CD4-positive, alpha-beta T cell treated with Interferon gamma for 1 hour (primary cell): ENCODE data around the gene PAPPA2.
"Not testable (repeated sequence)": the region's sequence is repeated elsewhere in the genome, so short reads cannot be mapped to it uniquely, and the experiment has no call there.

Experiments
- DNase-seq: peaks from one replicate; pipeline ENCODE4 v3.0.0-alpha.2; 2020

The PAPPA2 gene

GRCh38 chr1:176462674-176463378 is at the start of gene PAPPA2:
TSS of gene PAPPA2 (plus strand) at chr1:176463175. CDS start at chr1:176556323, 93,148 bp downstream.
- no peak for DNase-seq

- DNase-seq: no peak
Measured at GRCh38 chr1:176416777-176417176, 46.2 kb upstream of the PAPPA2 start.

DNA sequence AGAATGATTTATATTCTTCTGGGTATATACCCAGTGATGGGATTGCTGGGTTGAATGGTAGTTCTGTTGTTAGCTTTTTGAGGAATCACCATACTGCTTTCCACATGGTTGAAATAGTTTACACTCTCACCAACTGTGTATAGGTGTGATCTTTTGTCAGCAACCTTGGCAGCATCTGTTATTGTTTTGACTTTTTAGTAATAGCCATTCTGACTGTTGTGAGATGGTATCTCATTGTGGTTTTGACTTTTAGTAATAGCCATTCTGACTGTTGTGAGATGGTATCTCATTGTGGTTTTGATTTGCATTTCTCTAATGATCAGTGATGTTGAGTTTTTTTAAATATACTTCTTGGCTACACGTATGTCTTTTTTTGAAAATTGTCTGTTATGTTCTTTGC is 43.4 kb upstream of the PAPPA2 start:
- DNase-seq: not testable (repeated sequence)

- DNase-seq: no peak
Measured at GRCh38 chr1:176434234-176434633, 28.7 kb upstream of the PAPPA2 start.

DNA sequence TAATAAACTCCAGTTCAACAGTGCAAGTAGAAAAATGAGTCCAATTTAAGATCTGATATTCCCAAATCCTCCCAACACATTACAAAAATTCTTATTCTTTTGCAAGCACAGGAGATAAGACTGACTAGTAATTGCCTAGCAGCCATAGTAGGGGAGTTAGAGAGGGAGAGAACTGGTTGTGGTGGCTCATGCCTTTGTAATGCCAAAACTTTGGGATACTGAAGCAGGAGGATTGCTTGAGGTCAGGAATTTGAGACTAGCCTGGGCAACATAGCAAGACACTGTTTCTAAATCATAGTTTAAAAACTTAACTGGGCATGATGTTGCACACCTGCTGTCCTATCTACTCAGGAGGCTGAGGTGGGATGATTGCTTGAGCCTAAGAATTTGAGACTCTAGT is 26.7 kb upstream of the PAPPA2 start:
- no peak for DNase-seq

DNA sequence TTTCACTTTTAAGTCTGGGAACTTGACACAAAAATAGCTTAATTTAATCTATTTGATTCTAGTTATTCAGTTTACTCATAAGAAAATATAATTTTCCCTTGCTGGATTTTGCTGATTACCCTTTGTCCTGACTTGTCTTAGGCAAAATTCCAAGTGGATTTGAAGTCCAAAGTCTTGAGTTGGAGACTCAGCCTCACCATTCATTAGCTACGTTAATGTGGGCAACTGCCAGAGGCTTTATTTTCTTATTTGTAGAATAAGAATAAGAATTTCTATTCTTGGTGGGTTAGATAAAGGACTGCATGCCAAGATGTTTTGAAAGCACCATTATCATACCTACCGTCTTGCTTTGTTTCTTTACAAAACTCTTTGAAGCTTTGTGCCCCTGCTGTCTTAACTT is 22.8 kb upstream of the PAPPA2 start:
- DNase-seq: no peak

- no peak for DNase-seq
Measured at GRCh38 chr1:176444286-176444685, 18.7 kb upstream of the PAPPA2 start.

- DNase-seq: no peak
Measured at GRCh38 chr1:176445402-176445801, 17.6 kb upstream of the PAPPA2 start.

- DNase-seq: no peak
Measured at GRCh38 chr1:176448340-176448739, 14.6 kb upstream of the PAPPA2 start.

GRCh38 chr1:176450526-176450925 is 12.4 kb upstream of the PAPPA2 start:
- DNase-seq: no peak

DNA sequence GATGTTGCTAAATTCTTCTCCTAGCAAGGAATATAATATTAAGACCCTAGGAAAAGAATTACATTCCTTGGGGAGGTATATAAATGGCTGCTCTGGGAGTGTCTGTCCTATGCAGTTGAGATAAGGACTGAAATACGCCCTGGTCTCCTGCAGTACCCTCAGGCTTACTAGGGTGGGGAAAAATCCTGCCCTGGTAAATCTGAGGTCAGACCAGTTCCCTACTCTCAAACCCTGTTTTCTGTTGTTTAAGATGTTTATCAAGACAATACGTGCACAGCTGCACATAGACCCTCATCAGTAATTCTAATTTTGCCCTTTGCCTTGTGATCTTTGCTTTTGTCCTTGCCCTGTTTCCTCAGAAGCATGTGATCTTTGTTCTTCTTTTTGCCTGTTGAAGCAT is 11.2 kb upstream of the PAPPA2 start:
- DNase-seq: not testable (repeated sequence)

- no peak for DNase-seq
Measured at GRCh38 chr1:176456795-176457194, 6.2 kb upstream of the PAPPA2 start.

- no peak for DNase-seq
Measured at GRCh38 chr1:176460544-176461336, 2.2 kb upstream of the PAPPA2 start.

- DNase-seq: no peak
Measured at GRCh38 chr1:176461576-176461975, 1.4 kb upstream of the PAPPA2 start.

- no peak for DNase-seq
Measured at GRCh38 chr1:176466514-176466913, 3.5 kb downstream of the PAPPA2 start.

- DNase-seq: no peak
Measured at GRCh38 chr1:176469450-176470010, 6.6 kb downstream of the PAPPA2 start.

DNA sequence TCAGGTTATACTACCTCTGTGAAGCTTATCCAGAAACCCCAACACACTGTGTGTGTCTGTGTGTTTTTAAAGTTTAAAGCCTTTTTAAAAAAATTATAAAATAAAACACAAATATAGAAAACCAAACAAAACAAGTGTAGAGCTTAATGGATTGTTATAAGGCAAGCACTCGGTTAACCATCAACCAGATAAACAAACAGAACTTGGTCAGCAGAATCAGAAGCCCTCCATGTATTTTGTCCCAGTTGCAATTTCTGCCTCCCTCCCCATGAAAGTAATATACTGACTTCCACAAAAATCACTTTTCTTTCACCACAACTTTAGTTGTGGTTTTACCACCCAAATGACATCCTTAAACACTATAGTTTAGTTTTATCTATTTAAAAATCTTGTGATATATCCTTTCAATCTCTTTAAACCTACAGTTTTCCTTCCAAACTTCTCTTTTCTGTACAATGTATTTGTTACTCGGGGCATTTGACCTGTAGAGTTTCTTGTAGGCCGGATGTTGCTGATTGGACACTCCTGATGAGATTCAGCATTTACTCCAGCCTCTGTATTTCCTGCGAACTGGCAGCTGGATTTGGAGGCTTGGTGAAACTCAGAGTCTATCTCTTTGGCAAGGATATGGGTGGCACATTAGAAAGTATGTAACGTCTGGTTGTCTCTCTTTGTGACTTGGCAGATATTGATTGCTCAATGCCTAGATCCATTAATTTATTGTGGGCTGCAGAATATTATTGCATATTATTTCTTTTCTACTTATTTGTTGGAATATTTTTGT is 8.6 kb downstream of the PAPPA2 start:
- DNase-seq: no peak

DNA sequence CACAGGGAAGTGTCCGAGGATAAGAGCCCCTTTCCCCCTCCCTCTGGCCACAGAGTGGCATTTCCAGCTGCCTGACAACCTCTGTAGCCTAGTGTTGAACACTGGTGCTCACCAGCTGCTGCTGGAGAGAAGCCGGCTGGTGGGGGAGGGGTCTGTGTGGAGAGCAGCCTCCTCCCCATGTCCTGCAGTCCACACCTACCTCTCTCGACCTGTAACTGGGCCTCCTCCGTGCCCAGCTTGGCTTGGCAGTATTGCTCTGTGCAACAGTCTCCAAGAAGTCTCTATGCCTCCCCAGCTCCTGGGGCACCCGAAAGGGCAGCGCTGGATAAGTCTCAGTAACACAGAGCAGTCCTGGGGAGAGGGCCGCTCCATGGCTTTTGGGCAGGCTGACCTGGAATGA is 17.0 kb downstream of the PAPPA2 start:
- DNase-seq: no peak

GRCh38 chr1:176480750-176481149 is 17.8 kb downstream of the PAPPA2 start:
- DNase-seq: no peak

- DNase-seq: no peak
Measured at GRCh38 chr1:176485083-176485482, 22.1 kb downstream of the PAPPA2 start.

GRCh38 chr1:176494436-176494835 is 31.5 kb downstream of the PAPPA2 start:
- DNase-seq: no peak

DNA sequence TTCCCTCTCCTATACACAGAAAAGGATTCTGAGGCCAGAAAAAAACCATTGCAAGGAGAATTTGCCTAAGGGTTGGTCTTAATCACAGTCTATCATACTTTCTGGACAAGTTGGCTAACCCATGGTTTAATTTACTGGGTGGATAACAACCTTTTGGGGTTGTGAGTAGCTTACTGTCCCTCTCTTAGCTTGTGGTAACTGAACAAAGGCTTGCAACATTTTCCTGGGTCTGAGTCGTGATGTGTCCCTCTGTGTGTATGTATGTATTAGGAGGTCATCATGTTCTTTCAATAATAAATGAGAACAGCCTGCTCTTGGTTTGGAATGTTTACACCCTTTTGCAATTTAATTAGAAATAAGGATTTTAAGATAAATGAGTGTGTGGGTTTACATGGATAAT is 36.7 kb downstream of the PAPPA2 start:
- DNase-seq: no peak

GRCh38 chr1:176501599-176501998 is 38.6 kb downstream of the PAPPA2 start:
- no peak for DNase-seq
